GM12874 (cell line): ENCODE data around the gene CRIP3.

Source experiments
- CTCF ChIP-seq: IDR thresholded peaks from 2 replicates; pipeline ENCODE4 v1.5.1; 2011; ENCODE audit warnings: low read depth, mild to moderate bottlenecking, control low read depth, low read length, moderate library complexity; ENCODE audit not compliant: insufficient read depth

Gene CRIP3

GRCh38 chr6:43284991-43285781, 23.4 kb downstream of the CRIP3 start:
- TF ChIP-seq CTCF = no peak

- TF ChIP-seq CTCF = no peak
Observed at GRCh38 chr6:43283905-43284304, 24.7 kb downstream of the CRIP3 start.

- TF ChIP-seq CTCF = no peak
Observed at GRCh38 chr6:43283514-43283901, 25.1 kb downstream of the CRIP3 start.

GRCh38 chr6:43282636-43283513, 25.8 kb downstream of the CRIP3 start:
- no peak for TF ChIP-seq CTCF

- no peak for TF ChIP-seq CTCF
Observed at GRCh38 chr6:43282060-43282459, 26.6 kb downstream of the CRIP3 start.

- TF ChIP-seq CTCF = no peak
Observed at GRCh38 chr6:43280234-43280633, 28.4 kb downstream of the CRIP3 start.

GRCh38 chr6:43278524-43279078, 30.0 kb downstream of the CRIP3 start:
- no peak for TF ChIP-seq CTCF
